Stimulated activated CD8-positive, alpha-beta memory T cell treated with anti-CD3 and anti-CD28 coated beads, Interleukin-4, amount 100 ng/mL, for 24 hours (primary cell): ENCODE measurements around the gene GOSR1.
"Not testable (repeated sequence)": the region's sequence is repeated elsewhere in the genome, so short reads cannot be mapped to it uniquely, and the experiment has no call there.

Experiments used
- DNase-seq: peaks from one replicate; pipeline ENCODE4 v3.0.0-alpha.2; 2020; ENCODE audit warnings: low read depth

GOSR1 gene

GRCh38 chr17:30506481-30506880 lies 29.3 kb downstream of the GOSR1 start:
- DNase-seq, result no peak

- DNase-seq, result no peak
These were observed 36.1 kb downstream of the GOSR1 start for GRCh38 chr17:30513346-30513745.

- no peak for DNase-seq
These were observed 37.8 kb downstream of the GOSR1 start for GRCh38 chr17:30514895-30515596.

GRCh38 chr17:30517786-30518185 lies 40.6 kb downstream of the GOSR1 start:
- DNase-seq, result no peak

- DNase-seq, result no peak
These were observed 42.0 kb downstream of the GOSR1 start for GRCh38 chr17:30519166-30519565.

GRCh38 chr17:30519707-30520106 lies 42.5 kb downstream of the GOSR1 start:
- DNase-seq, result no peak

GRCh38 chr17:30520436-30520835 lies 43.2 kb downstream of the GOSR1 start:
- DNase-seq, result no peak

GRCh38 chr17:30520882-30521281 lies 43.7 kb downstream of the GOSR1 start:
- DNase-seq, result no peak

- DNase-seq, result no peak
These were observed 44.6 kb downstream of the GOSR1 start for GRCh38 chr17:30521766-30522165.

GRCh38 chr17:30523236-30523635 lies 46.0 kb downstream of the GOSR1 start:
- DNase-seq, result not testable (repeated sequence)

- no peak for DNase-seq
These were observed 47.6 kb downstream of the GOSR1 start for GRCh38 chr17:30524847-30525246.

GRCh38 chr17:30526401-30526800 lies 49.2 kb downstream of the GOSR1 start:
- no peak for DNase-seq

- not testable (repeated sequence) for DNase-seq
These were observed 51.5 kb downstream of the GOSR1 start for GRCh38 chr17:30528701-30529100.

- DNase-seq, result no peak
These were observed 53.3 kb downstream of the GOSR1 start for GRCh38 chr17:30530346-30531025.

- DNase-seq, result no peak
These were observed 55.7 kb downstream of the GOSR1 start for GRCh38 chr17:30532871-30533270.

GRCh38 chr17:30534298-30534697 lies 57.1 kb downstream of the GOSR1 start:
- DNase-seq, result no peak

- DNase-seq, result no peak
These were observed 58.0 kb downstream of the GOSR1 start for GRCh38 chr17:30534938-30535921.

GRCh38 chr17:30536846-30537245 lies 59.6 kb downstream of the GOSR1 start:
- not testable (repeated sequence) for DNase-seq

- not testable (repeated sequence) for DNase-seq
These were observed 60.5 kb downstream of the GOSR1 start for GRCh38 chr17:30537667-30538066.

- DNase-seq, result no peak
These were observed 64.6 kb downstream of the GOSR1 start for GRCh38 chr17:30541802-30542201.

GRCh38 chr17:30543456-30543855 lies 66.2 kb downstream of the GOSR1 start:
- DNase-seq, result no peak

- DNase-seq, result no peak
These were observed 67.8 kb downstream of the GOSR1 start for GRCh38 chr17:30545024-30545423.
